Astrocyte of the cerebellum (primary cell): Measurements from ENCODE around the gene TMEM255A.

Experiments used
- DNase-seq: peaks from one replicate; pipeline ENCODE4 v3.0.0-alpha.2; 2011; ENCODE audit warnings: low read depth
- H3K4me3 ChIP-seq: 2 replicates; pipeline ENCODE4 v1.5.1; 2011; ENCODE audit warnings: mild to moderate bottlenecking, low read depth, low read length, moderate library complexity
- in situ Hi-C: cut with HindIII; loops from 2 replicates; pipeline ENCODE4 v1.10.0; 2017; ENCODE audit warnings: low sequenced_read_pairs
- TF ChIP-seq, protein P1 (sequence below): IDR thresholded peaks from 2 replicates; pipeline ENCODE4 v1.5.1; 2012; ENCODE audit warnings: low read length, low read depth, moderate library complexity, mild to moderate bottlenecking; ENCODE audit errors: missing control alignments

Gene TMEM255A

DNA sequence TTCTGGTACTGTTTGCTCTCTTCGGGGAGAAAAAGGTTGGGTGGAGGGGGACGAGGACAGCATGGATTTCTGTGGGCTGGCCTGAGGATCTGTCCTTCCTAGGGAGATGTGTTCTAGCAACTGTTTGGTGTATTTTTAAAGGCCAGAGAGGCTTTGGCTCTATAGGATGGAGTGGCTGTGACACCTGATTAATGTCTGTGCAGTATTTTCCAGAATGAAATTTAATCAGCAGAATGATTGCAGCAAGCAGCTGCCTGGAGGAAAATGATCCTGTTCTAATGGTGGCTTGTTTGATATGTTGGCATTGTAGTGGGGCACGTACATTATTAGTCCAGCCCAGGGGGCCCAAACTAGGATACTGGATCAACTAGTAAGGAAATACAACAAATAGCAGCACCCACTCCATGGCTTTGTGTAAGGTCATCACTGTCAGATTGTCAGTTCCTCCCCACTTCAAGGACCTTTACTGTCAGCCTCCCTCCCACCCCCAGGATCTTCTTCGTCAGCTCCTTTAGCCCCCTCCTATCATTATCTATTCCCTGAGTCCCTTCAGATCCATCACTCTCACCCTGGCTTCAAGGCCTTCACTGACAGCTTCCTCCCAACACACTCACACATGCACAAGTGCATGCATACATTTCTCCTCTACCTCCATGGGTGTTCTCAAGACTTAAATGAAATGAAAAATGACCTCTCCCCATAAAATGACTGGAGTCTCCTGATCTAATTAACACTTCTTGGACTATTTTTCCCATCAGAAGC lies 10.4 kb upstream of the TMEM255A start:
- DNase-seq = no peak
- in situ Hi-C loops = no loop called here
- H3K4me3 ChIP-seq = no peak overlapping the region

DNA sequence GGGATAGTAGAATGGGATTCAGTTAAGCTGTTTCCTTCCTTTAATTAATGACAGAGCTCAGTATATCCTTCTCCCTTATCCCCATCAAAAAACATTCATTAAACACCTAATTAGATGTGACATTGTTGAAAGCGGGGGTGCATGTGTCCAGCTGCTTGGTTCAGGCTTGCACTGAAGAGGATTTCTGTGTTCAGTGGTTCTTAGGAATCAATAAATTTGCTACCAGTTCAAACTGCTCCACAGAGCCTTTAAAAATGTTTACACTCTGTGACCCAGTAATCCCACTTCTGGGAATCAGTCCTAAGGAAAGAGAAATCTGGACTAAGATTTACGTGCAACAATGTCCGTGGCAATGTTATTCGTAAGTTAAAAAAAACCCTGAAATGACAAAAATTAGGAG lies 7.2 kb upstream of the TMEM255A start:
- in situ Hi-C loops = no loop called here
- TF ChIP-seq, protein P1, sequence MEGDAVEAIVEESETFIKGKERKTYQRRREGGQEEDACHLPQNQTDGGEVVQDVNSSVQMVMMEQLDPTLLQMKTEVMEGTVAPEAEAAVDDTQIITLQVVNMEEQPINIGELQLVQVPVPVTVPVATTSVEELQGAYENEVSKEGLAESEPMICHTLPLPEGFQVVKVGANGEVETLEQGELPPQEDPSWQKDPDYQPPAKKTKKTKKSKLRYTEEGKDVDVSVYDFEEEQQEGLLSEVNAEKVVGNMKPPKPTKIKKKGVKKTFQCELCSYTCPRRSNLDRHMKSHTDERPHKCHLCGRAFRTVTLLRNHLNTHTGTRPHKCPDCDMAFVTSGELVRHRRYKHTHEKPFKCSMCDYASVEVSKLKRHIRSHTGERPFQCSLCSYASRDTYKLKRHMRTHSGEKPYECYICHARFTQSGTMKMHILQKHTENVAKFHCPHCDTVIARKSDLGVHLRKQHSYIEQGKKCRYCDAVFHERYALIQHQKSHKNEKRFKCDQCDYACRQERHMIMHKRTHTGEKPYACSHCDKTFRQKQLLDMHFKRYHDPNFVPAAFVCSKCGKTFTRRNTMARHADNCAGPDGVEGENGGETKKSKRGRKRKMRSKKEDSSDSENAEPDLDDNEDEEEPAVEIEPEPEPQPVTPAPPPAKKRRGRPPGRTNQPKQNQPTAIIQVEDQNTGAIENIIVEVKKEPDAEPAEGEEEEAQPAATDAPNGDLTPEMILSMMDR = no peak
- DNase-seq = no peak
- no peak overlapping the region for H3K4me3 ChIP-seq

More for the DNA sequence above, 10.4 kb upstream of the TMEM255A start:
- TF ChIP-seq, protein P1 = no peak

DNA sequence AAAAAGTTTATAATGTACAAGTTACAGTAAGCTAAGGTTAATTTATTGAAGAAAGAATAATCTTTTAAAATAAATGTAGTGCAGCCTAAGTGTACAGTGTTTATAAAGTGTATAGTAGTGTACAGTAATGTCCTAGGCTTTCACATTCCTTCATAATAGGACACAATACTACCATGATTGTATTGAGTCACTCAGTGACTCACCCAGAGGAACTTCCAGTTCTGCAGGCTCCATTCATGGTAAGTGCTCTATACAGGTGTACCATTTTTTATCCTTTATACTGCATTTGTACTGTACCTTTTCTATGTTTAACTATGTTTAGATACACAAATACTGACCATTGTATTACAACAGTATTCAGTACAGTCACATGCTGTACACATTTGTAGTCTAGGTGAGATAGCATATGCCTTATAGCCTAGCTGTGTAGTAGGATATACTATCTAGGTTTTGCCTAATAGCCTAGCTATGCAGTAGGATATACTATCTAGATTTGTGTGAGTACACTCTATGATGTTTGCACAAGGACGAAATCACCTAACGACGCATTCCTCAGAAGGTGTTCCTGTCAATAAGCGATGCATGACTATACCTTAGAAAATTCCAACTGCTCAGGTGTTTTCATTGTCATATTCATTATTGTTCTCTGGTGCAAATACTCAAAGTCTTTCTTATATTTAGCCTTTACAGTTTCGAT lies 5.5 kb upstream of the TMEM255A start:
- no peak overlapping the region for H3K4me3 ChIP-seq
- no peak for DNase-seq
- TF ChIP-seq, protein P1 = no peak
- in situ Hi-C loops = no loop called here

DNA sequence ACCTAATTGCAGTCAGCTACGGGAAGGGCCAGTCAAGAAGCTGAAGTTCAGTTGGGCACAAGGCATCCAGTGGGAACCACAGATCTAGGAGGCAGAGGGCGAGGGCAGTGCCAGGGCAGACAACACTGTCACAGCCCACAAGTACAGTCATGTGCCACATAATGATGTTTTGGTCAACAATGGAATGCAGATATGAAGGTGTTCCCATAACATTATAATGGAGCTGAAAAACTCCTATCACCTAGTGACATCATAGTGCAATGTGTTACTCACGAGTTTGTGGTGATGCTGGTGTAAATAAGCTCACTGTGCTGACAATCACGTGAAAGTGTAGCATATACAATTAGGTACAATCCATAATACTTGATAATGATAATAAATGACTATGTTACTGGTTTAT lies 4.5 kb upstream of the TMEM255A start:
- DNase-seq = no peak
- TF ChIP-seq, protein P1 = no peak
- no peak overlapping the region for H3K4me3 ChIP-seq
- in situ Hi-C loops = no loop called here

DNA sequence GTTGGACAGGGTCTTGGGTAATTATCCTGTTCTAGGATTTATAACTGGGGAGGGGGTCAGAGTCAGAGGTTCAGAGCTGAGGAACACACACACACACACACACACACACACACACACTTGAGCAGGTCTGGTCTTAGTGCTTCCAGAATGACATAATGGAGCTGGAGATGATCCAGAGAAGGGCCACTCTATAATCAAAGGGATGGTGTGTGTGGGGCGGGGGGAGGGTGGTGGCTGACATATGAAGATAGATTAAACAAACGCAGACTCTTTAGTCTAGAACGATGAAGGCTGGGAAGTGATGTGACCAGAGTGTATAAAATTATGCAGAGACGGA lies 434 bp upstream of the TMEM255A start:
- H3K4me3 ChIP-seq = no peak overlapping the region
- TF ChIP-seq, protein P1 = no peak
- DNase-seq = no peak
- in situ Hi-C loops = no loop called here

DNA sequence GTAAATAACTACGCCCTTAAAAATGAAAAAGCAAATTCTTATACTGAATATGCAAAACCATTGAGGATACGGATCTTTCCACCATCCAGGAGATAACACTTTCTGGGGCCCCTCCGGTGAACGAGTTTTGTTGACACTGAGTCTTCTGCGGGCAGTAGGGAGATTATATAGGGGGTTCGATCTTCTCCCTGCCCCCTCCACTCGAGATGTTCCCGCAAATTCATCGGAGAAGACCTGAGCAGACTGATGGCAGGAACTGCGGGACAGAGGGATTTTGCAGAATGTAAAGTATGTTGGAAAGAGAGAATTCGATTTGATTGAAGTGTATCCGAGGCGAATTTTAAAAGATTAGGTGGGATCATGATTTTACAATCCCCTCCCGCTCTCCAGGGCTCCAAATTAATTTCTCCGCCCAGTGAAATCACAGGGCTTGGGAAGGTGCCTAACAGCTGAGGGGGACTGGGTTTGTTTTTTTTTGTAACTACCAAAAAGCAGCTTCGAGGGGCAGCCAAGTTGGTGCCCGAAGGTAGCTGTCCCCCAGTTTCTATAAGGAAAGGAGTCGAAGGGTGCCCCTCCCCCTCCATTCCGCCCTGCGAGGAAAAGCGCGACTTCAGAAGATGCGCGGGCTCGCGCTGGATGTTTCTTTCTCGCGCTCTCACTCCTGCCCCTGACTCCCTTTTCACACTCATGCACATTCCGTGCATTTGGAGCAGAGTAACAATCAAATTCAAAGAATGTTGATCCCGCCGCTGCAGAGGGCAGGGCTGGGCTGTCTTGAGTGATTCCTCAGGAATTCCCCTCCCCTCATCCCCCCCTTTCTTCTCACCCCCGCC lies 1.2 kb downstream of the TMEM255A start:
- TF ChIP-seq, protein P1 = no peak

More for the DNA sequence above, 1.2 kb downstream of the TMEM255A start:
- DNase-seq = no peak
- in situ Hi-C loops = no loop called here
- H3K4me3 ChIP-seq = peak overlapping the region; percentile 30
